H1 (cell line): ENCODE measurements around the gene FGF11. TPM values are rescaled to one million over a fixed set of nuclear protein-coding genes. Genes with fewer than 3 reads are reported as not detected.

Experiments
- CTCF ChIA-PET: fragments of 300-600 bp; sonication (Branson Sonifier 250); formaldehyde crosslinking; loops from one replicate; lab custom pipeline; 2021; ENCODE audit not compliant: partially characterized antibody; lab: Charles Lee
- POLR2A ChIA-PET: fragments of 300-600 bp; sonication (Branson Sonifier 250); formaldehyde crosslinking; loops from one replicate; lab custom pipeline; 2021; ENCODE audit warnings: inconsistent platforms; ENCODE audit not compliant: partially characterized antibody; lab: Charles Lee
- DNase-seq, 2 experiments: peaks; one replicate each; pipeline versions ENCODE4 v3.0.0 to v3.0.0-alpha.2; 2010 to 2022; ENCODE audit warnings: low spot score in 2 of 2, low read depth in 1 of 2, mixed read lengths in 1 of 2
- FAIRE-seq: peaks from 2 replicates; lab custom pipeline; 2011; peaks lifted over from hg19 to GRCh38; lab: Jason Lieb, UNC
- H2AFZ ChIP-seq: 2 replicates; pipeline ENCODE4 v1.8.1; 2012; ENCODE audit warnings: low read length, inconsistent platforms
- H2AK5ac ChIP-seq: 2 replicates; pipeline ENCODE4 v1.6.1; 2013; ENCODE audit warnings: low read depth, low read length
- H2BK120ac ChIP-seq: replicated peaks from 2 replicates; pipeline ENCODE3; 2013; ENCODE audit warnings: low read depth, low read length, inconsistent platforms
- H2BK12ac ChIP-seq: 2 replicates; pipeline ENCODE4 v1.6.1; 2013; ENCODE audit warnings: low read depth, low read length
- H2BK15ac ChIP-seq: 2 replicates; pipeline ENCODE4 v1.6.1; 2013; ENCODE audit warnings: low read length
- H2BK20ac ChIP-seq: 2 replicates; pipeline ENCODE4 v1.6.1; 2013; ENCODE audit warnings: low read length
- H2BK5ac ChIP-seq: 2 replicates; pipeline ENCODE4 v1.6.1; 2013; ENCODE audit warnings: low read depth, low read length
- H3K14ac ChIP-seq: 2 replicates; pipeline ENCODE4 v1.6.1; 2013; ENCODE audit warnings: inconsistent platforms; ENCODE audit not compliant: insufficient read length
- H3K18ac ChIP-seq: 2 replicates; pipeline ENCODE4 v1.6.1; 2013; ENCODE audit warnings: low read length; ENCODE audit errors: extremely low read depth
- H3K23ac ChIP-seq: 2 replicates; pipeline ENCODE4 v1.6.1; 2013; ENCODE audit warnings: inconsistent platforms; ENCODE audit not compliant: insufficient read length
- H3K23me2 ChIP-seq: 2 replicates; pipeline ENCODE4 v1.6.1; 2013; ENCODE audit warnings: low read depth, low read length
- H3K27ac ChIP-seq: 2 replicates; pipeline ENCODE4 v1.6.1; 2011; ENCODE audit warnings: low read depth, low read length, inconsistent platforms
- H3K27me3 ChIP-seq, 4 experiments: replicated peaks in 1 of 4; 1 replicate in 1 of 4; 2 replicates in 3 of 4; pipeline versions ENCODE4 v1.6.1 to v1.8.1; 2011 to 2013; ENCODE audit warnings: low read length in 3 of 4, mild to moderate bottlenecking in 3 of 4, inconsistent platforms in 2 of 4, mixed read lengths in 2 of 4, moderate library complexity in 1 of 4; ENCODE audit not compliant: control insufficient read depth in 3 of 4, insufficient read depth in 3 of 4; ENCODE audit errors: extremely low read depth in 1 of 4
- H3K36me3 ChIP-seq, 4 experiments: 2 replicates each; pipeline versions ENCODE4 v1.6.1 to v1.8.1; 2011 to 2013; ENCODE audit warnings: mild to moderate bottlenecking in 4 of 4, low read length in 3 of 4, moderate library complexity in 2 of 4, control low read depth in 1 of 4, inconsistent platforms in 1 of 4; ENCODE audit not compliant: insufficient read depth in 4 of 4, control insufficient read depth in 2 of 4
- H3K4ac ChIP-seq: replicated peaks from 2 replicates; pipeline ENCODE3; 2013; ENCODE audit warnings: low read length, low read depth, mixed read lengths, inconsistent platforms; ENCODE audit not compliant: insufficient read length
- H3K4me1 ChIP-seq, 4 experiments: replicated peaks in 1 of 4; 1 replicate in 1 of 4; 2 replicates in 3 of 4; pipeline versions ENCODE4 v1.6.1 to v1.8.1; 2011 to 2013; ENCODE audit warnings: low read length in 3 of 4, inconsistent platforms in 2 of 4, mixed read lengths in 1 of 4; ENCODE audit not compliant: insufficient read depth in 4 of 4, control insufficient read depth in 3 of 4
- H3K4me2 ChIP-seq, 2 experiments: 2 replicates each; pipeline versions ENCODE4 v1.6.1 to v1.8.1; 2011 to 2013; ENCODE audit warnings: low read depth in 2 of 2, low read length in 2 of 2, control low read depth in 1 of 2, inconsistent platforms in 1 of 2, mild to moderate bottlenecking in 1 of 2; ENCODE audit not compliant: insufficient read depth in 1 of 2
- H3K4me3 ChIP-seq, 4 experiments: fragments of 200-600, 300-600 bp in 1 of 4; sonication (generic), shearing (Covaris generic), sonication (Bioruptor Twin) in 1 of 4; 2 replicates each; pipeline versions ENCODE4 v1.5.1 to v1.8.1; 2011 to 2016; ENCODE audit warnings: low read length in 4 of 4, low read depth in 3 of 4, control low read depth in 2 of 4, inconsistent platforms in 2 of 4, mild to moderate bottlenecking in 2 of 4, mixed read lengths in 1 of 4, moderate library complexity in 1 of 4; ENCODE audit not compliant: insufficient read depth in 2 of 4; ENCODE audit errors: extremely low read depth in 1 of 4
- H3K56ac ChIP-seq: replicated peaks from 2 replicates; pipeline ENCODE3; 2013; ENCODE audit warnings: low read depth, mild to moderate bottlenecking, mixed read lengths, low read length, inconsistent platforms; ENCODE audit not compliant: insufficient read length
- H3K79me1 ChIP-seq: 2 replicates; pipeline ENCODE4 v1.6.1; 2013; ENCODE audit warnings: low read depth, low read length, control low read depth
- H3K79me2 ChIP-seq, 2 experiments: 2 replicates each; pipeline versions ENCODE4 v1.6.1 to v1.8.1; 2012 to 2013; ENCODE audit warnings: low read length in 2 of 2, mild to moderate bottlenecking in 2 of 2, inconsistent platforms in 1 of 2; ENCODE audit not compliant: insufficient read depth in 2 of 2, control insufficient read depth in 1 of 2
- H3K9ac ChIP-seq, 4 experiments: replicated peaks in 1 of 4; 1 replicate in 1 of 4; 2 replicates in 3 of 4; pipeline versions ENCODE4 v1.6.1 to v1.8.1; 2011 to 2013; ENCODE audit warnings: low read depth in 3 of 4, low read length in 3 of 4, control low read depth in 2 of 4, mild to moderate bottlenecking in 2 of 4, moderate library complexity in 2 of 4, inconsistent platforms in 1 of 4; ENCODE audit errors: extremely low read depth in 1 of 4
- H3K9me3 ChIP-seq, 2 experiments: 2 replicates each; pipeline versions ENCODE4 v1.6.1 to v1.8.1; 2012 to 2013; ENCODE audit warnings: mild to moderate bottlenecking in 2 of 2, moderate library complexity in 2 of 2, control low read depth in 1 of 2, inconsistent platforms in 1 of 2, low read depth in 1 of 2, low read length in 1 of 2, mixed read lengths in 1 of 2; ENCODE audit not compliant: insufficient read depth in 2 of 2
- H4K20me1 ChIP-seq, 2 experiments: replicated peaks in 1 of 2; 2 replicates each; pipeline versions ENCODE3 to v1.8.1; 2011 to 2013; ENCODE audit warnings: inconsistent platforms in 2 of 2, low read length in 2 of 2, mild to moderate bottlenecking in 1 of 2; ENCODE audit not compliant: insufficient read depth in 2 of 2, control insufficient read depth in 1 of 2
- H4K5ac ChIP-seq: 2 replicates; pipeline ENCODE4 v1.6.1; 2013; ENCODE audit warnings: low read length, low read depth, mixed read lengths, inconsistent platforms; ENCODE audit not compliant: insufficient read length
- H4K8ac ChIP-seq: 2 replicates; pipeline ENCODE4 v1.8.0; 2013; ENCODE audit warnings: mild to moderate bottlenecking, moderate library complexity, low read length, inconsistent platforms; ENCODE audit not compliant: insufficient read depth; ENCODE audit errors: extremely low read depth
- H4K91ac ChIP-seq: replicated peaks from 2 replicates; pipeline ENCODE3; 2013; ENCODE audit warnings: low read length, mixed read lengths, inconsistent platforms; ENCODE audit not compliant: insufficient read length
- BACH1 ChIP-seq: IDR thresholded peaks from 2 replicates; pipeline ENCODE4 v1.6.1; 2012; ENCODE audit warnings: low read length, improper control_type of control experiment
- CHD1 ChIP-seq: IDR thresholded peaks from 2 replicates; pipeline ENCODE4 v1.6.1; 2012; ENCODE audit warnings: low read depth, low read length, improper control_type of control experiment
- RBBP5 ChIP-seq: IDR thresholded peaks from 2 replicates; pipeline ENCODE4 v1.7.1; 2012; ENCODE audit warnings: low read depth, mild to moderate bottlenecking, inconsistent platforms, low read length, moderate library complexity, borderline replicate concordance
- SAP30 ChIP-seq: fragments of 300-600 bp; sonication (generic); IDR thresholded peaks from 2 replicates; pipeline ENCODE4 v1.7.1; 2012; ENCODE audit warnings: low read length, moderate library complexity, mild to moderate bottlenecking, inconsistent platforms; ENCODE audit not compliant: insufficient read depth, insufficient replicate concordance
- SUZ12 ChIP-seq: fragments of 200-600 bp; sonication (generic); IDR thresholded peaks from 2 replicates; pipeline ENCODE4 v1.6.1; 2012; ENCODE audit warnings: mild to moderate bottlenecking, inconsistent platforms, low read length, moderate library complexity, mixed read lengths
- WGBS, 2 experiments: shearing (Covaris generic) in 1 of 2; methylation state at CpG; one replicate each; pipeline versions ENCODE4 v1.1.6 to v1.1.7; 2013 to 2015; ENCODE audit warnings: low lambda C conversion rate in 2 of 2, mixed read lengths in 2 of 2, inconsistent platforms in 1 of 2, low coverage in 1 of 2, missing lambda C conversion rate in 1 of 2; ENCODE audit not compliant: insufficient replicate concordance in 2 of 2, insufficient coverage in 1 of 2, insufficient read length in 1 of 2; ENCODE audit errors: extremely low coverage in 1 of 2, missing lambda C conversion rate in 1 of 2; 5-methylcytosine and 5-hydroxymethylcytosine counted together
- polyA plus RNA-seq, 7 experiments: library from polyadenylated mRNA; depleted of rRNA in 3 of 7; stranded (reverse) in 5 of 7; unstranded in 2 of 7; fragments of >200 nt in 5 of 7; fragments of 200-250 nt in 2 of 7; gene quantifications; 1 replicate in 5 of 7; 2 replicates in 1 of 7; 4 replicates in 1 of 7; pipeline versions ENCODE4 v1.2.1 to v1.2.3, GENCODE V29; 2011 to 2013; ENCODE audit warnings: missing spikeins in 2 of 7, mixed read lengths in 2 of 7
- total RNA-seq: library from RNA; stranded (reverse); fragmentation: NEBNext Ultra II Directional; extraction: Animal tissue kit (Norgen Biotek cat#: 25700); gene quantifications from 2 replicates; pipeline ENCODE4 v1.2.1, GENCODE V29; 2021

FGF11 gene
- total and polyA plus RNA-seq, 2 of the 8 experiments (the other 6 are each of a cell fraction or from before 2014, with no cell fraction given), result 11.8 to 26.1 TPM

DNA sequence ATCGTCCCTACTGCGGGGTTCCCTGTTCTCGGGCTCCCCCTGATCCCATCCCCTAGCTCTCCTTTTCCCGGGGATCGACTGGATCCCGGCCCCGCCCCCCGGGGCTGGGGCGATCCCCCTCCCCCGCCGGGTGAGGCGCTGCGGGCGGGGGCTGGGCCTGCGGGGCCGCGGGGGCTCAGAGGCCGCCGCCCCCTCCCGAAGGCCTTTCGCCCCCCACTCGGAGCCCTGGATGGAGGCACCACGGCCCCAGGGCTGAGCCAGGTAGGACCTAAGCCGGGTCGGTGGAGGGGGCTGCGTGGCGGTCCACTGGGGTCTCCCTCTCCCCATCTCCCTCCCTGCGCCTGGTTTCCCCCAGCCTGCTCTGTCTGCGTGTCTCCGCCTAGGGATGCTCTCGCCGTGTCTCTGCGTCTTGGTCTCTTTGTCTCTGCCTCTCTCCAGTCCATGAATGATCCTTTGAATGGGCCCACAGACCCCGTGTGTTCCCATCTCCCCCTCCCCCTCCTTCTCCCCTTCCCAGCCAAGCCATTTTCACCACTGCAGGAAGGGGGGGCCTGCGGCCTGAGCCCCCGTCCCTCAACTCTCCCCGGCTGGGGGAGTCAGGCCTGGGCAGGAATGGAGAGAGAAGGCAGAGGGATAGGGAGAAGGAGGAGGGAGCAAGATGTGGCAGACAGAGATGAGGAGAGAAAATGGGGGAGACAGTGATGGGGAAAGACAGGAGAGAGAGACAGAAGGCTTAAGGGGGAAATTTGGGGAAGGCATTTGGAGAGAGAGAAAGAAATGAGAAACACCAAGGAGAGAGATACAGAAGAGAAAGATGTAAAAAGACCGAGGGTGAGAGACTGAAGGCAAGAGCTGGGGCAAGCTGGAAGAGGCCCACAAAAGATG is 33.7 kb upstream of the FGF11 start:
- CTCF ChIA-PET, result interaction anchor here (1.0 to 2.9 kb wide), 7 partner anchors 16 to 155 kb away, joined by 3 to 15 read pairs (median 4); partner anchors contain the start of gene SPEM1
- H4K5ac ChIP-seq, result peak overlapping the region; percentile 50
- H2AFZ ChIP-seq, result no peak overlapping the region
- H2BK5ac ChIP-seq, result peak overlapping the region; percentile 88; the same call in 1 of the 2 replicates
- no peak for FAIRE-seq
- H4K8ac ChIP-seq, result peak overlapping the region; percentile 54
- DNase-seq, result peak in 1 of 2 experiments; percentile 66
- no peak overlapping the region; the same call in 1 of the 2 replicates for H2BK15ac ChIP-seq
- H3K14ac ChIP-seq, result no peak overlapping the region
- peak overlapping the region; percentile 87 for H3K4ac ChIP-seq
- peak overlapping the region; percentile 93 for H4K91ac ChIP-seq
- H3K23me2 ChIP-seq, result peaks cover 17% of the 10 kb centered on the region; the same call in 1 of the 2 replicates
- whole genome bisulfite sequencing, 2 experiments, result 1% methylated on average over 11 of the region's 38 CpGs; no CpG with 5 or more reads in 1 of the 2 experiments
- H2AK5ac ChIP-seq, result peak overlapping the region; percentile 82; the same call in 1 of the 2 replicates
- no peak overlapping the region; the same call in 1 of the 2 replicates for H2BK12ac ChIP-seq
- POLR2A ChIA-PET, result interaction anchor here (0.7 to 8.2 kb wide), 15 partner anchors 11 to 153 kb away, joined by 3 to 66 read pairs (median 5); partner anchors contain the start of genes ACAP1, CHRNB1, FGF11 and PLSCR3
- no peaks in the 10 kb centered on the region; a peak in 1 of 7 replicates for H3K27me3 ChIP-seq
- peaks cover 0 to 8% of the 10 kb centered on the region in 2 experiments; a peak in 1 of 4 replicates for H3K79me2 ChIP-seq
- peak overlapping the region; percentile 81 for H3K18ac ChIP-seq
- 0 out of 2 replicates have a peak overlapping the region, but pooled peaks have one; percentile 34 for H3K27ac ChIP-seq
- peak overlapping the region; percentile 72 to 94 (median 81) for H3K4me3 ChIP-seq
- peaks cover 0 to 16% of the 10 kb centered on the region in 2 experiments for H4K20me1 ChIP-seq
- H3K79me1 ChIP-seq, result peaks cover 7% of the 10 kb centered on the region
- no peak overlapping the region for H2BK20ac ChIP-seq
- TF ChIP-seq SUZ12 (peak; percentile 36; the same call in 1 of the 2 replicates), CHD1 (no peak), RBBP5 (0 out of 2 replicates have a peak, but pooled peaks have one; percentile 5), BACH1 (0 out of 2 replicates have a peak, but pooled peaks have one; percentile 24), SAP30 (no peak)
- peak overlapping the region; percentile 32 for H3K56ac ChIP-seq
- H3K9me3 ChIP-seq, result no peaks in the 10 kb centered on the region
- peak overlapping the region in 3 of 4 experiments; percentile 56 to 76 (median 62); a peak in 6 of 7 replicates for H3K9ac ChIP-seq
- peak overlapping the region; percentile 90 to 97 for H3K4me2 ChIP-seq
- H3K36me3 ChIP-seq, result peaks cover 2 to 18% (median 16%) of the 10 kb centered on the region in 4 experiments; a peak in 5 of 8 replicates
- H3K23ac ChIP-seq, result no peak overlapping the region
- H2BK120ac ChIP-seq, result no peak overlapping the region
- H3K4me1 ChIP-seq, result peaks cover 0 to 15% (median 11%) of the 10 kb centered on the region in 4 experiments; a peak in 5 of 7 replicates
